SHP77 treated with DMSO at 0.1 percent for 48 hours (cell line): ENCODE results near the gene HEMK1.

Experiments used
- DNase-seq: peaks from one replicate; lab custom pipeline; 2025; lab: John Stamatoyannopoulos, UW

Gene HEMK1, protein sequence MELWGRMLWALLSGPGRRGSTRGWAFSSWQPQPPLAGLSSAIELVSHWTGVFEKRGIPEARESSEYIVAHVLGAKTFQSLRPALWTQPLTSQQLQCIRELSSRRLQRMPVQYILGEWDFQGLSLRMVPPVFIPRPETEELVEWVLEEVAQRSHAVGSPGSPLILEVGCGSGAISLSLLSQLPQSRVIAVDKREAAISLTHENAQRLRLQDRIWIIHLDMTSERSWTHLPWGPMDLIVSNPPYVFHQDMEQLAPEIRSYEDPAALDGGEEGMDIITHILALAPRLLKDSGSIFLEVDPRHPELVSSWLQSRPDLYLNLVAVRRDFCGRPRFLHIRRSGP

GRCh38 chr3:50568947-50569749 is at the start of gene HEMK1:
TSS of gene HEMK1 (plus strand) at chr3:50569522. CDS start at chr3:50571105, 1,583 bp downstream.
- DNase-seq, result peak; percentile 85

DNA sequence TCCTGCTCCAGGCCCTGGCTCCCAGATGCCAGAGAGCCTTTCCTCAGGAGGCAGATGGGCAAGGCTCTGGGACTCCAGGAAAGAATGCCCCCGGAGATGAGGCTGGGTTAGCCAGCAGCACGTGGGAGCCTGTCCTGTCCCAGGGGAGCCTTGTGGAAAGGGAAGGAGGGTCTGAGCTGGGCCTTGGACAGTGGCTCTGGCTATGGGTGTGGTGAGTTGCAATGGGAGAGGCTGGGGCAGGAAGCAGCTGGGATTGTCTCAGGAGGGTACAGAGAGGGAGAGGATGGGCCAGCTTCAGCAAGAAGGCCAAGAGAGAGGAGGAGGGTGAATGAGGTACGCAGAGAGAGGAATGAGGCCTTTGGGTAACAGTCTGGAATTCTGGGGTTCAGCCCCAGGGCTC is 48.5 kb upstream of the HEMK1 start:
- DNase-seq, result no peak

DNA sequence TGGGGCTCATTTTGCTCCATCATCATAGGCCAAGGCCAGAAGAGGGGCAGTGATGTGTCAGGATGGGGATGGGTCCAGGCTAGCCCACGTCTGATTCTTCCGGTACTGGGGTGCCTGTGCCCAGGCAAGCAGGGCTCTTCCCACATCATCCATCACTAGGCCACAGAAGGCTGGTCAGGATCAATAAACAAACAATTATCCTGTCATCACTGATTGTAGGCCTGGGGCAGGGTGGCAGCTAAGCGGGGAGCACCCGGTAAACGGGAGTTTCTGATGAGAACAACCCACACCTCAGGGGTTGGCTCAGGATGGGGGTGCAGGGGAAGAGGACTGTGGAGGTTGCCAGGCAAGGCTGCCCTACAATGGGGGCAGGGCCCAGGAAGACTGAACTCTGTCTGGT is 47.8 kb upstream of the HEMK1 start:
- no peak for DNase-seq

DNA sequence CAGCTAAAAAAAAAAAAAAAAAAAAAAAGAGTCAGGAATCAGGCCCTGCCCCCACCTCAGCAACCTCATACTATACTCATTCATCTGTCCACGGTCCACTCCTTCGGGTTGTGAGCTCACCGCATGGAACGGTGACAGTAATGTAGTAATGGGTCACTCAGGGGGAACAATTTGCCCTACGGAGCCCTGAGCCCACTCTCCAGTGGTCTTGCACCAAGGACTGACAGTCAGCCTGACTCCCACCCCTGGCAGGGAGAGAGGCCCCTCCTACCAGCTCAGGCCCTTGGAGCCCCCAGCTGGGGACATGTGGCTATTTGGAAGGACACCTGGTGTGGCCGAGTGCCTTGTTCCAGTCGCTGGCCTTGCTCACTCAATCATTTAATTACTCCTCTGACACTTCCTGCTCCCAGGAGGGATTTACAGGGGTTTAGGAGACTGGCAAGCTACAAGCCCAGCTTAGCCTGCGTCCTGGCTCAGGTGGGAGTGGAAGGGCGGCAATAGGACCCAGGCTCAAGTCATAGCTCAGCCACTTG is 46.0 kb upstream of the HEMK1 start:
- no peak for DNase-seq

DNA sequence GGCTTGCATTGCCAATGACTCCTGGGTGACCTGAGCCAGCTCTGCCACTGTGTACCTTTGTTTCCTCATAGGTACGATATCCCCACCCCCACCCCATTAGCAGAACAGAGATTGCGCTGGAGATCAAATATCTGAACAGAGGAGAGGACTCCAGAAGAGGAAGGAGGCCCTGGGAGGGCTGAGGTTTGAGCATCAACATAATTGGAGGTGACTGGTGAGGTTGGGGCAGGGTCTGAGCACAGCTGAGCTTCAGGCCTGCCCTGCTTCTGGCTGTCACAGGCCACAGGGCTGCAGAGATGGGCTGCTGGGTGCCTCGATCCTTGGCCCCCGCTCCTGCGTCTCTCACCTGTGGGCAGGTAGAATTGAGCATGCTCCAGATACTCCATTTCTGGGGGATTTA is 44.6 kb upstream of the HEMK1 start:
- no peak for DNase-seq

GRCh38 chr3:50525191-50525910 is 44.0 kb upstream of the HEMK1 start:
- no peak for DNase-seq

DNA sequence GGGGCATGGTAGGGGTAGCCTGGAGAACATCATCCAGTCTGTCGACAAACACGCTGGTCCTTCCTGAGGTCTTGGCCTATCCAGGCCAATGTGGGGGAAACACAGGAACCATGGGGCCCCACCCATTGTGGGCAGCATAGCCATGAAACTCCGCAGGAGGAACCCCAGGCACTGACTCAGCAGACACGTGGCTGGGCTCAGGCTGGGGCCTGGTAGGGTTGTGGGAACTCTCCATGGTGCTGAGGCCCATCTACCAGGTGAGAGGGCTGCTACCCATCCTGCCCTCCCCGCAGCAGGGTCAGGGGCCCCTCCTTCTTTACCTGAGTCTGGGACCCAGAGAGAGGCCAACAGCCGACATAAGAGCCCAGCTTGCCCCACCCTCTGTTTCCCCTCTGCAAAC is 43.3 kb upstream of the HEMK1 start:
- no peak for DNase-seq

- no peak for DNase-seq
Observed at GRCh38 chr3:50530001-50530970, 39.0 kb upstream of the HEMK1 start.

- DNase-seq, result no peak
Observed at GRCh38 chr3:50531201-50531600, 38.1 kb upstream of the HEMK1 start.

GRCh38 chr3:50532062-50532705 is 37.1 kb upstream of the HEMK1 start:
- DNase-seq, result no peak

DNA sequence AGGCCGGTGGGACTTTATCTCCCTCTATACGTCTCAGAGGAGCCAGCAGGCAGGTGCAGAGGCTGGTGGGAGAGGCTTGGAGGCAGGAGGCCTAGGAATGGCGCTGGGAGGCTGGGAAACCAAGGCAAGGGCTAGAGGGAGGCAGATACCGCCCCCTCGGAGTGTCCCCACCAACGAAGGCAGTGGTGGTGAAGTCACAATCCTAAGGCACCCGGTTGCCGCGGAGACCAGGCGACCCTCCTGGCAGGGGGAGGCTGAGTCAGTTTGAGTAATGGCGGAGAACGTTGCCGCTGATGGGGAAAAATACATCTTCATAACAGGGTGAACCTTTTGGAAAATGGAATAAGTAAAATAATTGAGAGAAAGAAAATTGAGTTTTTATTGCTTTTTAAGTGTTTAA is 36.0 kb upstream of the HEMK1 start:
- DNase-seq, result no peak

DNA sequence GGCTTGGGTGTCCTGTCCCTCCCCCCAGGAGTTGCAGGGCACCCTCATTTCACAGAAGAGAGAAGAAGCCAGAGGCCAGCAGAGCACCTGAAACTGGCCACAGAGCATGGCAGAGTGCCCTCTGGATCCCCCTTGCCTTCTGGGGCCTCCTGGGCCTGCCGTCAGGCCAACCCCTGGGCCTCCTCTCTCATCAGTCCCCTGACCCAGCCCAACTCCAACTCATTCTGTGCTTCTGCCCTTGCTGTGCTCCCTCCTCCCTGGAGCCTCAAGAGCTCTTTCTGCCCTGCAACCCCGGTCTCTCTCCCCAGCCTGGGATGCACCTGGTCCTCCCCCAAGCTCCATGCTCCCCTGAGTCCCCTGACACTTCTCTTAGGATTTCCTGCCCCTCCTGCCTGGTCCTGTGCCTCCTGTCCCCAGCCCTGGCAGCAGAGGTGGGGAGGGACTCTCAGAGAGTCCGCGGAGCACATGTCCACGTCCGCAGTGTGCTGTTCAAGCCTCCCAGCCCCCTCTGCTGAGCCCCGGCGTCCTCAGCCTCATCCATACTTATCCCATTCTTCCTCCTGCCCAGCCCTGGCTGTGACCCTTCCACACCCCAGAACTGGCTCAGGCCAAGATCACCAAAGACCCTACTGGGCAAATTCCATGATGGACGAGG is 35.4 kb upstream of the HEMK1 start:
- no peak for DNase-seq

DNA sequence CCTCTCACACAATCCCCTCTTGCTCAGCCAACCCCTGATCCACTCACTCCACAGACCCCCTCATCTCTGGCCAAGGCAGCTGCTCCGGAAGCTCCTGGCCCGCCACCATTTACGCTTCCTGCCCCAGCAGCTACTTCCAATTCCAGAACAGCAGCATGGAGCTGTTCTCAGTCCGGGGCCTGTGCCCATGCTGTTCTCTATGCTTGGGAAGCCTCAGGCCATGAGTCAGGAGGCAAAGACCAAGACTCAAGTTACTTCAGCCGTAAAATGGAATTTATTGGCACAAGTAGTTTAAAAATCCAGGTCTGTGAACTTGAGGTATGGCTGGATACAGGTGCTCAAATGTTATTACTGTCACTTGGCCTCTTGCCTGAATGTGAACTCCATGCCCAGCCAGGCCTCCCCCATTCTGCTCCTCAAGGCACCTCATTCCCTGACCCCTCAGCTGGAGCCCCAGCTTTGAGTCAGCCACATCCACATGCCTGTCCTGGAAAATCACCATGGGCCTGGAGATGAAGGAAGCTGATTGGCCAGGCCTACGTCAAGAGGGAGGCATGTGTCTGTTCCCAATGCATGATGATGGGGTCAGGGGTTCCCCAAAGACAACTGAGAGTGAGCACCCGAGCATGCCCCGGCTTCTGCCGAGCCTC is 34.5 kb upstream of the HEMK1 start:
- DNase-seq, result no peak

GRCh38 chr3:50536471-50537180 is 32.7 kb upstream of the HEMK1 start:
- DNase-seq, result no peak

DNA sequence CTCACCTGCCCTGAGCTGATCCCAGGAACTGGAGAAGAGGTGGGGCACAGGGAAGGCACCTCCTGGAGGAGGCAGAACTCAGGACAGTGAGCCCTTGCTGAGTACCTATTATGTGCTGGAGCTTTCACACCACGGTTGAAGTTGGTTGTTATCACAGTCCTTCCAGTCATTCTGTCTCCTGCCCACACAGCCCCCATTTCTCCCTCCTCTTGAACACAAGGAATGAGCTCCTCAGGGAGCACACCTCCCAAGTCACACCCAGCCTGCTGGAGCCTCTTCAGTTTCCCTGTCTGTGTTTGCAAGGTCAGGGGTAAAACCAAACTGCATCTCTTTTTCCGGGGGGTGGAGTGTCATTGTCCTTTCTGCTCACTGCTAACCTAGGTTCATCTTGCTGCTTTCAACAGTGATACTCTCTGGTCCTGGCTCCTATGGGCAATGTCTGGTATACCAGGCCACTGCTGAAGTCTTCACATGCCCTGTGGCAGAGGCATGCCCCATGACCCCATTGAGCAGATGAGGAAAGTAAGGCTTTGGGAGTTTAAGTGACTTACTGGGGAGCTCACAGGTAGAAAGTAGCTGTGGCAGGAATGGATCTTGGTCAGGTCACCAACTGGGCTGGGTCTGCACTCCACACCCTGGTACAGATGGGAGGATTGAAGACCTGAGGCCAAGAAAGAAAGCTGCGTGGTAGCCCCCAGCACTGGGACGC is 31.7 kb upstream of the HEMK1 start:
- no peak for DNase-seq

- DNase-seq, result no peak
Observed at GRCh38 chr3:50539356-50540286, 29.7 kb upstream of the HEMK1 start.
